GM18517 (cell line): ENCODE data around the gene KCNJ14.

Source experiments
- ATAC-seq: cut with Tn5 transposase; IDR thresholded peaks from one replicate; pipeline ENCODE4 v1.9.1; 2021; ENCODE audit warnings: mild to moderate bottlenecking, moderate library complexity; ENCODE audit not compliant: unreplicated experiment

The KCNJ14 gene

DNA sequence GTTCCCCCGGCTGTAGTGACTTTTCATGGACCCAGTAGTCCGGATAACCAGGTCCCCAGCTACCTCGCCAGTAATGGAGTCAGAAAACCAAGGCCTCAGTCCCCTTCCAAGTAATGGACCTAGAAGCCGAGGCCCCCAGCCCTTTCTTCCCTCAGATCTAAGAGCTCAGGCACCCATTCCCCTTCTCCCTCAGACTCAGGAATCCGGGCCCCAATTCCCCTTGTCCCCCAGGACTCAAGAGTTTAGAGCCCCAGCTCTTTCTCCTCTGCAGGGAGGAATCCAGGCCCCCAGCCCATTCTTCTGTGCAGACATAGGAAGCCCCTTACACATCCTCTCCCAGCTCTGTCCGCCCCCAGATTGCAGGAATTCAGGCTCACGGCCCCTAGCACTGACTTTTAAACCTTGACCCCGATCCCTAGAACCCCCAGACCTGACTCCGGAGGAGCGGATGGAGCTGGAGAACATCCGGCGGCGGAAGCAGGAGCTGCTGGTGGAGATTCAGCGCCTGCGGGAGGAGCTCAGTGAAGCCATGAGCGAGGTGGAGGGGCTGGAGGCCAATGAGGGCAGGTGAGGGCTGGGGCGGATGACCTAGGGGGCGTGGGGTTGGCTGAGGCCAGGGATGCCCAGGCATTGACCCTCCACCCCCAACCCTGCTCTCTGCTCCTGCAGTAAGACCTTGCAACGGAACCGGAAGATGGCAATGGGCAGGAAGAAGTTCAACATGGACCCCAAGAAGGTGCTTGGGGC, 14.7 kb downstream of the KCNJ14 start:
- no peak for ATAC-seq

- ATAC-seq: no peak
Measured at GRCh38 chr19:48470856-48471255, 15.5 kb downstream of the KCNJ14 start.

DNA sequence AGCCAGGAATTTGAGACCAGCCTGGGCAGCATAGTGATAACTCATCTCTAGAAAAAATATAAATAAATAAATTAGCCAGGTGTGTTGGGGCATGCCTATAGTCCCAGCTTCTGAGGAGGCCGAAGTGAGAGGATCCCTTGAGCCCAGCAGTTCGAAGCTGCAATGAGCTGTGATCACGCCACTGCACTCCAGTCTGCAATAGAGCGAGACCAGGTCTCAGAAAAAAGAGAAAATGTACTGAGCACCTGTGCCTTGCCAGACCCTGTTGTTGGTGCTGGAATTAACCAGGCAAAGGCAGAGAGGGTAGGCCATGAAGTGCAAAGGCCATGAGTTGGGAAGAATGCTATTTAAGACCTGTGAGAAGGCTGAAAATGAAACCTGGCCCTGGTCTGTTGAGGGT, 16.5 kb downstream of the KCNJ14 start:
- no peak for ATAC-seq

DNA sequence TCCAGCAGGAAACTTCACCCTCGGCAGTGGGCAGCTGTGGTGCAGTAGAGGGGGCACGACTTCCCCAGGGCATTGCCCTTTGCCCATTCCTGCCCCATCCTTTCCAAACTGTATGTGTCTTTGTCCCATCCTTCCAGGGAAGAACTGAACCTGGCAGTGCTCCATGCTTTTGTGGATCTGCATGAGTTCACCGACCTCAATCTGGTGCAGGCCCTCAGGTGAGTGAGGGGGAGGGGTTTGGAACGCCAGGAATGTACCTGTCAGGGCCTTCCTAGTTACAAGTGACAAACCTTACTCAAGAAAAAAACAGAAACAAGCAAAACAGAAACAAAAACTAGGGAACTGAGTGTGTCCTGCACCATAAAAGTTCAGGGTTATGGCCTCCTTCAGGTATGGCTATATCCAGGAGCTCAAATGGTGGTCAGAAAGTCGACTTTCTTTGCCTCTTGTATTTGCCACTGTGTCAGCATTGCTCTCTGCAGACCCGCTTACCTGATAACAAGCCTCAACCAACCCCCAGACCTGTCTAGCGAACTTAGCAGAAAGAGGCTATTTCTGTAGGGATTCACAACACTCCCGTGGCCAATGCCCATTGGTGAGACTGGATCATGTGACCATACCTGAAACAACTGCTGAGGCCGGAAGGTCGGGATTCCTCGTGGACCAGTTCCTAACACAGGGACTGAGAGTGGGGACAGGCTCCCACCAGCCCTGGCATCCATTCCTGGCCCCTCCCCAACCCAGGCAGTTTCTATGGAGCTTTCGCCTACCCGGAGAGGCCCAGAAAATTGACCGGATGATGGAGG, 18.0 kb downstream of the KCNJ14 start:
- no peak for ATAC-seq

- no peak for ATAC-seq
Measured at GRCh38 chr19:48474084-48474592, 18.8 kb downstream of the KCNJ14 start.

- no peak for ATAC-seq
Measured at GRCh38 chr19:48475369-48476068, 20.1 kb downstream of the KCNJ14 start.

DNA sequence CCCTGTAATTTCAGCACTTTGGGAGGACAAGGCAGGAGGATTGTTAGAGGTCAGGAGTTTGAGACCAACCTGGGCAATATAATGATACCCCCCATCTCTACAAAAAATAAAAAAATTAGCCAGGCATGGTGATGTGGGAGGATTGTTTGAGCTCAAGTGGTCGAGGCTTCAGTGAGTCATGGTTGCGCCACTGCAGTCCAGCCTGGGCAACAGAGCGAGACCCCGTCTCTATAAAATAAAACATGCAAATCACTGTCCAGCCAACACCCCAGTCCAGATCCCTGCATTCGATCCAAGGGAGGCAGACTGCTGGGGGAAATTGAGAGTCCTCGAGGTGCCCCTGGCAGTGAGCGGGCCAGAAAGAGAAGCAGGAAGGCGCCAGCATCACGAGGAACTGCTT, 20.8 kb downstream of the KCNJ14 start:
- no peak for ATAC-seq

DNA sequence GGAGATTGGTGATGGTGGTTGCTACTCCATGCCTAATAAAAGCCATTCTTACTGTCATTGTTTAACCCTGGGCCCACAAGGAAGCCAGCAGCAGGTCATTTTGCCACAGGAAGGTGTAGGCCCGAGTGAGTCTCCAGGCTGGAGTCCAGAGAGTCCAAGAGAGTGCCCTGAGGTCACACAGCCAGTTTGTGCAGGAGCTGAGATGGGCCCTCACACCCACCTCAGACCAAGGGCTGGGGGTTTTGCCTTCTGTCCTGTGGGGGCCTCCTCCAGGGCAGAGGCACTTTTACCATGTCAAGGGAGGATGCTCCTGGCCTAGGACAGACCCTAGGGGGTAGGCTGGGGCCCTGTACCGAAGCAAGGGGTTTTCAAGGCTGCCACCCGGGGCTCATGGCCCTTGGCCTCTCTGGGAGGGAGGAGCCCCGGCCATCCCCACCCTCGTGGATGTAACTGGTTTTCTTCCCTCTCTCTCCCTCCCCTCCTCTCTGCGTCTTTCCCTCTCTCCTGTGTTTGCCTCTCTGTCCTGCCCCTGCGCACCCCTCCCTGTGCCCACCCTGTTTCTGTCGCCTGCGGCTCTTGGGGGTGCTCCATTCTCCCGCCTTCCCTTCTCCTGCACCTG, 21.8 kb downstream of the KCNJ14 start:
- ATAC-seq: no peak

- ATAC-seq: no peak
Measured at GRCh38 chr19:48477698-48478338, 22.4 kb downstream of the KCNJ14 start.

DNA sequence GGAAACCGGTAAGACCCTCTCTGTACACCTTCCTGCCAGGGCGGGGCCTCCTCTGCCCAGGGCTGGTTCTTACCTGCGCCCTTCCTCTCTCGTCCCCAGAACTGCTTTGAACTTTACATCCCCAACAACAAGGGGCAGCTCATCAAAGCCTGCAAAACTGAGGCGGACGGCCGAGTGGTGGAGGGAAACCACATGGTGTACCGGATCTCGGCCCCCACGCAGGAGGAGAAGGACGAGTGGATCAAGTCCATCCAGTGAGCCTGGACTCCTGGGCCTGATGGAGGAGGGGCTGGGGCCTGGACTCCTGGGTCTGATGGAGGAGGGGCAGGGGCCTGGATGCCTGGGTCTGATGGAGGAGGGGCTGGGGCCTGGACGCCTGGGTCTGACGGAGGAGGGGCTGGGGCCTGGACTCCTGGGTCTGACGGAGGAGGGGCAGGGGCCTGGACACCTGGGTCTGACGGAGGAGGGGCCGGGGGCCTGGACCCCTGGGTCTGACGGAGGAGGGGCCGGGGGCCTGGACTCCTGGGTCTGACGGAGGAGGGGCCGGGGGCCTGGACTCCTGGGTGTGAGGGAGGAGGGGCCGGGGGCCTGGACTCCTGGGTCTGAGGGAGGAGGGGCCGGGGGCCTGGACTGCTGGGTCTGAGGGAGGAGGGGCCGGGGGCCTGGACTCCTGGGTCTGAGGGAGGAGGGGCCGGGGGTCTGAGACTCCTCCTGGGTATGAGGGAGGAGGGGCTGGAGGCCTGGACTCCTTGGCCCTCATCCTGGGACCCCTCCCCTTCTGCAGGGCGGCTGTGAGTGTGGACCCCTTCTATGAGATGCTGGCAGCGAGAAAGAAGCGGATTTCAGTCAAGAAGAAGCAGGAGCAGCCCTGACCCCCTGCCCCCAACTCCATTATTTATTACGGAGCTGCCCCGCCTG, 23.2 kb downstream of the KCNJ14 start:
- ATAC-seq: no peak

DNA sequence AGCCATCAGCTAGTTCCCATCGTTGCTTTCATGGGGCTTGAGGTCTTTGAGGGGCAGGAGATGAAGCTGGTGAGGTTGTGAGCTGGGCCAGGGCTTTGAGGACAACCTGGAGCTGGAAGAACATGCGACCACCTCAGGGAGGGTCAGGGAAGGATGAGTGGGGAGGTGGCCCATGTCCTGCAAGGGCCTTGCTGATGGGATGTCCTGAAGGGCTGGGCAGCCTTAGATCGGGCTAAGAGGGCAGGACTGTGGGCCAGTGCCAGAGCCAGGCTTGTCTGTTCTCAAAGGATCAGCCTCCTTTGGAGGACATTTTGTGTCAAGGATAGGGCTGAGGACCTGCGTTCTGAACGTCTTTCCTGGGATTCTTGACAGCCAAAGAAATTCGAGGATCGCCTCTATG, 24.3 kb downstream of the KCNJ14 start:
- ATAC-seq: no peak

GRCh38 chr19:48480183-48480557, 24.8 kb downstream of the KCNJ14 start:
- no peak for ATAC-seq

DNA sequence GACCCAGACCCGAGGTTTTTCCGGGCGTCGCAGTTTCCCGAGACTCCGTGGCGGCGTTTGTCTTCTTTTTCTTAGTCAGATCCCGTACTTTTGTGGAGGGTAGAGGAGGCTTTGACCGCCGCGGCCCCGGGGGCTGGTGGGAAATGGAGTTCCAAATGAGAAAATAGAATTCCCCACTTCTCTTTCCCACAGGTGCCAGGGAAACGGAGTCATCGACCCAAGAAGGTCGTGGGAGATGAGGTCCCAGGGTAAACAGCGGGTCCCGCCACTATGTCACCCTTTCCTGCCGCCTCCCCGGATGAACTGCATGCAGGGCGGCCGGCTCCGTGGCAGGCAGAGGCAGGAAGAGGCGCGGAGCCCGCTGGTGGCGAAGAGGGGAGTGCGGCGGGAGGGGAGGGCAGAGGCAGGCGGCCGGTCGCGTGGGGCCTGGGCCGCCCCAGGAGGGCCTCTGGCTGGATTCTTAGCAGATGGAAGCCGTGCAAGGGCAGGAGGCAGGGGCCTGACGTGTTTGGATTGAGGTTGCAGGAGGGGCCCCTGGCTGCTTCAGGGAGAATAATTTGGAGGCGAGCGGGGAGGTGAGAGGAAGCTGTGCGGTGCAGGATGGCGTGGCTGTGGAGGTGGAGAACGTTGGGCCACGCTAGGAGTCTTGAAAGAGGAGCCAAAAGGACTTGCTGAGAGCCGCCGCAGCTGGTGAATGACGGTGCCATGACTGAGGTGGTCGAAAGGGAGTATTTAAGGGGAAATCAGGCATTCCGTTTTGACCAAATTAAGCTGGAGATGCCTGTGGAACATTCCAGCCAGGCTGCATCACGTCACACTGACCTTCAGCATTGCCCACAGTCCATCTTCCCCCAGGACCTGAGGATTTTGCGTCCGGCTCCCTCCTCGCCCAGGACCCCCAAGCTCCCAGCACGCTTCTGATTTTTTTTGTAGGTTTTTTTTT, 25.5 kb downstream of the KCNJ14 start:
- ATAC-seq: no peak

- no peak for ATAC-seq
Measured at GRCh38 chr19:48481846-48482639, 26.7 kb downstream of the KCNJ14 start.

GRCh38 chr19:48483301-48483700, 27.9 kb downstream of the KCNJ14 start:
- no peak for ATAC-seq

DNA sequence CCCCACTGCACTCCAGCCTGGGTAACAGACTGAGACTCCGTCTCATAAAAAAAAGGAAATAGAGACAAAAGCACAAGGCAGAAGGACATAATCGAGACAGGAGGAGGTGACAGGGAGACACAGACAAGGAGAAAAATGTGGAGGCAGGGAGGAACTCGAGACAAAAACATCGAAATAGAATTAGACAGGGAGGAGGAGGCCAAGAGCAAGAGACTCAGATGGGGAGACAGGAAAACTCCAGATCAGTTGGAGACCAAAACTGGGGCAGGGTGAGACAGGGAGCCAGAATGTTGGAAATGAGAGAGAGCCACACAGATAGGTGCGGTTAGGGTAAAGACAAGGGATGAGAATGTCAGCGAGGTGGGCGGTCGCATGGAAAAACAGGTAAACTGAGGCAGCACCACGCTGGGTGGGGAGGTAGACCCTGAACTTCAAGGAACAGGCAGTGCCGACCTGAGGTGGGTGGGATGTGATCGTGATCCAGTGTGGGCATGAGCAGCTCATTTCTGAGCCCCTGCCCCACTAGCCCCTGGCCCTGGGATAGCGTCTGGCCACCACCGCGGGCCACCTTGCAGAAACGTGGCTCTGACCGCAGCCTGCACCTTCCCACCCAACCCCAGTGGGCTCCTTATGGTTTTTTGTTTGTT, 29.0 kb downstream of the KCNJ14 start:
- no peak for ATAC-seq

GRCh38 chr19:48484931-48485612, 29.7 kb downstream of the KCNJ14 start:
- ATAC-seq: no peak
